Stimulated activated effector memory CD8-positive, alpha-beta T cell treated with anti-CD3 and anti-CD28 coated beads, Interleukin-12 subunit alpha, Interleukin-12 subunit beta, amount 100 ng/mL, for 72 hours (primary cell): Measurements from ENCODE around the gene ADPRH.
"Not testable (repeated sequence)": the region's sequence is repeated elsewhere in the genome, so short reads cannot be mapped to it uniquely, and the experiment has no call there.

Experiments used
- ATAC-seq: fragments of 150-1000 bp; cut with Tn5 transposase; 2 replicates; pipeline ENCODE4 v1.10.0; 2021
- DNase-seq, 2 donors: peaks; one replicate each; pipeline ENCODE4 v3.0.0; 2021 to 2022; ENCODE audit warnings: low spot score in 2 of 2
- H3K27ac Mint-ChIP-seq: one replicate; pipeline ENCODE4 v1.8.0; 2022; ENCODE audit warnings: mild to moderate bottlenecking, mixed read lengths
- H3K36me3 Mint-ChIP-seq: one replicate; pipeline ENCODE4 v1.8.0; 2022; ENCODE audit warnings: mild to moderate bottlenecking, mixed read lengths
- H3K4me1 Mint-ChIP-seq: one replicate; pipeline ENCODE4 v1.8.0; 2022; ENCODE audit warnings: mixed read lengths
- H3K4me3 Mint-ChIP-seq: one replicate; pipeline ENCODE4 v1.8.0; 2022; ENCODE audit warnings: mild to moderate bottlenecking, mixed read lengths
- H3K9me3 Mint-ChIP-seq: one replicate; pipeline ENCODE4 v1.8.0; 2022; ENCODE audit warnings: mixed read lengths

Gene ADPRH

DNA sequence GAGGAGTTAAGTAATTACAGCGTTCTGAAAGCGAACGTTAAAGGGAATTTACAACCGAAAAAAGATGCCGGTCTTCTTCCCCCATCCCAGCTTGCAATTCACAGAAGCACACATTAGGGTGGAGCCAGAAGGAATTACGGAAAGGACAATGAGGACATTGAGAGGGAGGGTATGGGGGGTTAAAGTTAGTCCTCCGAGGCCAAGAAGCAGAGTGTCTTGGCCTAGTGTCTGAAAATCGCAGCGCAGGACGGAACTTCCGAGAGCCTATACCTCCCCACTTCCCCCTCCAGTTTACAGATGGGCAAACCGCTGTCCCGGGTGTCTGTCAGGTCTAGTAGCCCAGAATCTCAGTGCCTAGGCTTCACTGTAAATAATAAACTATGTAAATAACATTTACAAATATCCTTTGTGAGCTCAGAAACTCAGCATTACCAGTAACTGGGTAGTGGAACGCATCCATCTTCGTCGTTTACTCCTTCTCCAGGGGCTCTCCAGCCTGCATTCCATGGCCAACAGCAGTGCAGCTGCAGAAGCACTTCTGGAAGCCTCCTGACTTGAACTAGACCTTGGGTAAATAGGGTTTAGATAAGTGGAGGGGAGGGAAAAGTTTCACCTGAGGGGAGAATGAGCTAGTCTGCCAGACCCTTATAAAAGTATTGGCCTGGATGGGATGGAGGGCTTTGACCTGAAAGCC, 922 bp downstream of the ADPRH start:
- peak overlapping the region; percentile 94 for H3K27ac Mint-ChIP-seq
- DNase-seq, result peak in 1 of 2 donors; percentile 70

DNA sequence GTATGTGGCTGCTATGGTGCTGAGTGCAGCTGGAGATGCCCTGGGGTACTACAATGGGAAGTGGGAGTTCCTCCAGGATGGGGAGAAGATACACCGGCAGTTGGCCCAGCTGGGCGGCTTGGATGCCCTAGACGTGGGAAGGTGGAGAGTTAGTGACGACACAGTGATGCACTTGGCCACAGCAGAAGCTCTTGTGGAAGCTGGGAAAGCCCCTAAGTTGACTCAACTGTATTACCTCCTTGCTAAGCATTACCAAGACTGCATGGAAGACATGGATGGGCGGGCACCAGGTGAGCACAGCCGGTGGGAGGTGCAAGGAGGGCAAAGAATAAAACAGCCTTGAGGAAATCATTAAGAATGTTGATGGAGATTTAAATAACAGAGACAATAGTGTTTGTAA, 2.9 kb downstream of the ADPRH start:
- Mint-ChIP-seq H3K27ac (peak overlapping the region; percentile 51), H3K4me3 (no peak overlapping the region)
- peak; percentile 88 for ATAC-seq

More for the DNA sequence above, 922 bp downstream of the ADPRH start:
- ATAC-seq, result peak; percentile 57
- Mint-ChIP-seq H3K36me3 (no peaks in the 10 kb centered on the region), H3K4me3 (peak overlapping the region; percentile 86), H3K9me3 (no peaks in the 10 kb centered on the region), H3K4me1 (peaks cover 24% of the 10 kb centered on the region)

DNA sequence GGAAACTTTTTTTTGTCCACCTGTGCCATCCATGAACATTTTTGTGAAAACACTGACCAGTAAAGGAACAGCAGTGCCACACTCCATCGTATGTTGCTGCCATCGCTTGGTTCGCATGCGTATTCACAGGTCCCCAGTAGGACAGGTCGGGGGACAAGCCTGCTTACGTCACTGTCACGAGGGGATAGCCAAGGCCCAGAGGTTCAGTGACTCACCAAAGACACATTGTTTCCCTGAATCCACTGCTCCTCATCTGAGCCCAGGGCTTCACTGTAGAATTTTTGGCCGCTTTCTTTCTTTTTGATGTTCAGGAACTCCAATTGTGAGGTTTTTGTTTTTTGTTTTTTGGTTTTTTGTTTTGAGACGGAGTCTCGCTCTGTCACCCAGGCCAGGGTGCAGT, 5.9 kb downstream of the ADPRH start:
- no peak overlapping the region for H3K4me3 Mint-ChIP-seq

More for the DNA sequence above, 2.9 kb downstream of the ADPRH start:
- H3K4me1 Mint-ChIP-seq, result peaks cover 30% of the 10 kb centered on the region
- H3K36me3 Mint-ChIP-seq, result peaks cover 5% of the 10 kb centered on the region
- no peaks in the 10 kb centered on the region for H3K9me3 Mint-ChIP-seq
- peak in 1 of 2 donors; percentile 34 for DNase-seq

DNA sequence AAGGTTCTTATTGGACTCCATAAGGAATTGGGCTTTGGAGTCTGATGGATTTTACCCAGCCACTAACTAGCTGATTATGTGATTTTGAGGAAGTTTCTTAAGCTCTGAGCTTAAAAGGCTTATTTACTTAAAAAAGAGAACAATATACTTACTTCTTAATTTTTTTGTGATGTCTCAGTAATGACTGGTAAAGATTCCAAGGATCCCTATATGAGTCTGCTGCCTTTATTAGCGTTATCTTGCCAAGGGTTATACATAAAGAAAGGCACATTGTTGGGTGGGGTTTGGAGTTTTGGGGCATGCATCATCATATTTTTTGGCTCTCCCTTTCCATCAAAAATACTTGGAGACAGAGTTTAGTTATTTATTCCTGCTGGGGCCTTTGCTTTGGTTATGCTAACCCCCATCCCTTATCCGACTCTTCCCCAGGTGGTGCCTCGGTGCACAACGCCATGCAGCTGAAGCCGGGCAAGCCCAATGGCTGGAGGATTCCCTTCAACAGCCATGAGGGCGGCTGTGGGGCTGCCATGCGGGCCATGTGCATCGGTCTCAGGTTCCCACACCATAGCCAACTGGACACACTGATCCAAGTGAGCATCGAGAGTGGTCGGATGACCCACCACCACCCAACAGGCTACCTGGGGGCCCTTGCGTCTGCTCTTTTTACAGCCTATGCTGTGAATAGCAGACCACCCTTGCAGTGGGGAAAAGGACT, 6.7 kb downstream of the ADPRH start:
- peaks cover 11% of the 10 kb centered on the region for H3K36me3 Mint-ChIP-seq
- H3K9me3 Mint-ChIP-seq, result no peaks in the 10 kb centered on the region
- H3K27ac Mint-ChIP-seq, result no peak overlapping the region
- no peak for ATAC-seq
- DNase-seq, result no peak
- H3K4me1 Mint-ChIP-seq, result peaks cover 39% of the 10 kb centered on the region
- no peak overlapping the region for H3K4me3 Mint-ChIP-seq

More for the DNA sequence above, 5.9 kb downstream of the ADPRH start:
- Mint-ChIP-seq H3K9me3 (no peaks in the 10 kb centered on the region), H3K4me1 (peaks cover 39% of the 10 kb centered on the region), H3K36me3 (peaks cover 11% of the 10 kb centered on the region), H3K27ac (no peak overlapping the region)
- DNase-seq (no peak), ATAC-seq (no peak)

DNA sequence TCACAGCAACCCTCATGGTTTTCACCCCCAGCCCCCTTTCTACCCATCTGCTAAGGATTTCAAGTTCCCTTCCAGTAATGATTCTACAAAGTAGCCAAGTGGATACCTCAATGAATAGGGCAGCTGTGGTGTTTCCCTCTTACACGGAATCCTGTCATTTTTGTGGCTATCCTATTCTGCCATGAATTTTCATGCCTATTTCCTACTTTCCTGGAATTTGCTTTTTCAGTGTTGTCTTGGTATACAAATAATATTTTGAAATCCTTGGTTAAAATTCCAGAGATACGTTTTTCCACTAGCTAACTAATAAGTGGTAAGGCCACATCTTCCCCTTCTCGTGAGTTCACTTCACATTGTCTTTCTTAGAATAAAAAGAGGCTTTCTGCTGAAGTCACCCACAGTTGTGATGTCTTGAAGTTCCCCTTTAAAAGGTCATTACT, 7.5 kb downstream of the ADPRH start:
- DNase-seq (no peak), ATAC-seq (no peak)
- Mint-ChIP-seq H3K27ac (peak overlapping the region; percentile 54), H3K9me3 (no peaks in the 10 kb centered on the region), H3K4me3 (no peak overlapping the region), H3K4me1 (peaks cover 38% of the 10 kb centered on the region), H3K36me3 (peaks cover 11% of the 10 kb centered on the region)

DNA sequence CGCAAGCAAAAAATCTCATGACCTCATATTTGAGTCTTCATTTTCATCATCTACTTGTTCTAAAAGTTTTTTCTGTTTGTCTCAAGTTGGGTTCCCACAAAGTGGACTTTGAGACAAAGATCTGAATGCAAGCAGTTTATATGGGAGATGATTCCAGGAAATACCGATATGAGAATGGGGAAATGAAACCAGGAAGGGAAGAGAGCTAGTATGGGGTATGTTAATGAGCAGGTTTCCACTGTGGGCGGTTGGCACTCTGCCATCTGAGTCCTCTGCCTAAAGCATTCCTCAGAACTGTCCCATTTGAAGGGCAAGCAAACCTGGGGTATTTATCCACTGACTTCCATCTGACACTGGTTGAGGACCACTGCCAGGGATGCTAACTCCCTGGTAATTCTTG, 8.8 kb downstream of the ADPRH start:
- Mint-ChIP-seq H3K9me3 (no peaks in the 10 kb centered on the region), H3K36me3 (peaks cover 11% of the 10 kb centered on the region), H3K4me3 (no peak overlapping the region), H3K4me1 (peaks cover 29% of the 10 kb centered on the region), H3K27ac (no peak overlapping the region)
- ATAC-seq, result peak; percentile 34
- DNase-seq, result peak in 1 of 2 donors; percentile 42

DNA sequence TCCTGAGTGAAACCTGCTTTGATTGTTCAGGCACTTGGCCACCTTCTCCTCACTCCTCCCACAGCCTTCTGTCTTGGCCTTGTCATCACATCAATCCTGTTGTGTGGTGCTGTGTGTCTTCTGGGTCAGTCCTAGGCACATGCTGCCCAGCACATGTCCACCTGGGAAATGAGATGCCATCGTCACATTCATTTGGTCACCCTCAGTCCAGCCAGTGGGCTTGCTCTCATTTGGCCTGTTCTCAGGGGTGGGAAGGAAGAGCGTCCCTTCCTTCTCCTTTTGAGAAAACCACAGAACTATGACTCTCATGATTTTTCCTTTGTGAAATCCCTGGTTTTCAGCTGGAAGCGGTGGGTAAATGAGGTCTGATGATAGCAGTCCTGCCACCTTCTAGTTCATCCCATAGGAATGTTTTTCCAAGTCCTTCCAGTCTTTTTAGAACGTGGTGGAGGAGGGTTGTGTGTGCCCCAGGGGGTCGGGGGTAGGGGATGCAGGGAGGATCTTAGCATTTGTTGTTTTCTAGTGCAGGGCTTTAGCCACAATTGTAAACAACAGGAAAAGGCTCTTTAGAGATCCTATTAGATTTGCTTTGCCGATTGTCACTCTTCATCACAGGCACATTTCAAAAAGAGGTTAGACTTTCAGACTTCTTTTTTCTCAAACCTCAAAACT, 9.9 kb downstream of the ADPRH start:
- Mint-ChIP-seq H3K4me1 (peaks cover 29% of the 10 kb centered on the region), H3K36me3 (peaks cover 11% of the 10 kb centered on the region), H3K9me3 (no peaks in the 10 kb centered on the region), H3K4me3 (no peak overlapping the region), H3K27ac (no peak overlapping the region)
- DNase-seq, result no peak
- no peak for ATAC-seq

DNA sequence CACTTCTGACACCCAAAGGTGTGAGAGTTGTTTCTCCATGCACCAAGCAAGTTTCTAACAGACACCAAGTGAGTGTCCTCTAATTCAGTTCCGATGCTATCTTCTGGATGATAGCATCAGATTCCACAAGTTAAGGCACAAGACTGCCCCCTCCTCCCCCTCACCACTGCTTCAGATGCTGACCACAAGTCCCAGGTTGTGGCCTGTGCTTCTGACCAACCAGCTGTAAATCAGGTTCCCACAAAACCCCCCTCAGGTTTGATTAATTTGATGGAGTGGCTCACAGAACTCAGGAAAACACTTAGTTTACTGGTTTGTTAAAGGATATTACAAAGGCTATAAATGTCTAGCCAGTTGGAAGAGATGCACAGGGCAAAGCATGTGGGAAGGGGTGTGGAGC, 11.4 kb downstream of the ADPRH start:
- DNase-seq (no peak), ATAC-seq (no peak)
- Mint-ChIP-seq H3K27ac (no peak overlapping the region), H3K9me3 (no peaks in the 10 kb centered on the region), H3K36me3 (peaks cover 11% of the 10 kb centered on the region), H3K4me3 (no peak overlapping the region), H3K4me1 (peaks cover 30% of the 10 kb centered on the region)

DNA sequence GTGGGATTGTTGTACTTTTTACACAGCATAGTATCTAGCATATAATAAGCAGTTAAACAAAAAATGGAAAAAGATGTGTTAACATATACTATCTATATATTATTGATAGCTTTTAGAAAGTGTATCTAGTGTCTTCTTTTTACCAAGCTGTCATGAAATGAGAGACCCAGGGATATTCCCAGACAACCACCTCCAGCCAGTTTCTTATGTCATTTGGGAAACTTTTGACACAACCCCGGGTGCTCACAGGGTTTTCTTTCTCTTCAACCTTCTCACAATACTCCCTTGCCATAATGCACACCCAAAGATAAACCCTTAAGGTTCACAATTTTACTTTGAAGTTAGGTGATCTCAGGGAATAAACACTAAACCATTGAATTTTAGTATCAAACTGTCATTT, 13.6 kb downstream of the ADPRH start:
- no peaks in the 10 kb centered on the region for H3K9me3 Mint-ChIP-seq
- no peak overlapping the region for H3K27ac Mint-ChIP-seq
- no peak overlapping the region for H3K4me3 Mint-ChIP-seq
- no peaks in the 10 kb centered on the region for H3K36me3 Mint-ChIP-seq
- DNase-seq (no peak), ATAC-seq (no peak)
- H3K4me1 Mint-ChIP-seq, result peaks cover 26% of the 10 kb centered on the region

DNA sequence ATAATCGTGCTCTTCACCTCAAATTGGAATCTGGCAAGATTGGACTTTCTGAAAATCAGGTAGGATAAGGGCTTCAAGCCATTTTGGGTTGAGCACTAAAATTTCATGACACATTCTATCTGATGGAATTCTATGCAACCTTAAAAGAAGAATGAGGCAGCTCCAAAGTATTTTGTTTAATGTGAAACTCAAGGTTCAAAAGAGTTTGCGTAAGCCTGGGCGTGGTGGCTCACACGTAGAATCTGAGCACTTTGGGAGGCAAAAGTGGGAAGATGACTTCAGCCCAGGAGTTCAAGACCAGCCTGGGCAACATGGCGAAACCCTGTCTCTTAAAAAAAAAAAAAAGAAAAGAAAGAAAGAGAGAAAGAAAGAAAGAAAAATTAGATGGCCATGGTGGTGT, 14.8 kb downstream of the ADPRH start:
- H3K9me3 Mint-ChIP-seq, result no peaks in the 10 kb centered on the region
- no peak for ATAC-seq
- no peaks in the 10 kb centered on the region for H3K36me3 Mint-ChIP-seq
- no peak overlapping the region for H3K4me3 Mint-ChIP-seq
- H3K4me1 Mint-ChIP-seq, result peaks cover 24% of the 10 kb centered on the region
- DNase-seq, result no peak
- no peak overlapping the region for H3K27ac Mint-ChIP-seq

DNA sequence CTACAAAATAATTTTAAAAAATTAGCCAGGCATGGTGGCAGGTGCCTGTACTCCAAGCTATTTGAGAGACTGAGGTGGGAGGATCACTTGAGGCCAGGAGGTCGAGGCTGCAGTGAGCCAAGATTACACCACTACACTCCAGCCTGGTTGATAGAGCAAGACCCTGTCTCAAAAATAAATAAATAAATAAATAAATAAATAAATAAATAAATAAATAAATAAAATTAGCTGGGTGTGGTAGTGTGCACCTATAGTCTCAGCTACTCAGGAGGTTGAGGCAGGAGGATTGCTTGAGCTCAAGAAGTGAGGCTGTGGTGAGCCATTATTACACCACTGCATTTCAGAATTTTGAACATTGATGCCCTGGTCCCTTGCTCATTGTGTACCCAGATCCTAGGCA, 15.6 kb downstream of the ADPRH start:
- not testable (repeated sequence) for DNase-seq, ATAC-seq, H3K9me3 Mint-ChIP-seq, H3K36me3 Mint-ChIP-seq, H3K27ac Mint-ChIP-seq, H3K4me3 Mint-ChIP-seq
- peaks cover 26% of the 10 kb centered on the region for H3K4me1 Mint-ChIP-seq

DNA sequence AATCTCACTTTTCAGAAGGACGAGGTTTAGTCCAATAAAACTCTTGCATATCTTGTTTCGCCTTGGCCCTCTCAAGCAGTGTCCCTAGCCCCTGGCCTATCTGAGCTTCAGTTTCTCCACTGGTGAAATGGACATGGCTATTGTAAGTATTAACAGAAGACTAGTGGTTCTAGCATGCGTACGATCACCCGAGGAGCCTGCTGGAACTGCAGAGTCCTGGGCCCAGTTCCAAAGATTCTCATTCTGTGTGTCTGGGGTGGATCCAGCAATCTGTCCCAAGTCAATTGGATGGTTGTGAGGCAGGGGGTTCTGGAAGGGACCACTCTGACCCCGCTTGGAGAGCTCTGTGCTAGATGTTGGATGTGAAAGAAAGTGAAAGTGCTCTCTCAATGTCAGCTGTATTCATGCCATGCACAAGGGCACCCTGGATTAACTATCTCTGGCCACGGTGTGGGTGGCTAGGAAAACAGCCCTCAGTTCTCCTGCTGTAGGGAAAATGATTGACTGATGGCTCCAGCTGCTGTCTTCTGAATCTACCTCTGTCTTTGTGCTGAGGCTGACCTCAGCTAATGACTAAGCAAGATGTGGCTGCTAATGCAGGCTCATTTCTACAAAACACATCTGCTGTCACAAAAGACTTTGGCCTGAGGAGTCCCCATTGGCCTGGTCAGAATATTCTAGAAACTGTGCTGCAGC, 16.5 kb downstream of the ADPRH start:
- no peak for DNase-seq
- H3K36me3 Mint-ChIP-seq, result no peaks in the 10 kb centered on the region
- no peak overlapping the region for H3K27ac Mint-ChIP-seq
- ATAC-seq, result peak; percentile 38
- no peaks in the 10 kb centered on the region for H3K9me3 Mint-ChIP-seq
- no peak overlapping the region for H3K4me3 Mint-ChIP-seq
- H3K4me1 Mint-ChIP-seq, result peaks cover 32% of the 10 kb centered on the region

DNA sequence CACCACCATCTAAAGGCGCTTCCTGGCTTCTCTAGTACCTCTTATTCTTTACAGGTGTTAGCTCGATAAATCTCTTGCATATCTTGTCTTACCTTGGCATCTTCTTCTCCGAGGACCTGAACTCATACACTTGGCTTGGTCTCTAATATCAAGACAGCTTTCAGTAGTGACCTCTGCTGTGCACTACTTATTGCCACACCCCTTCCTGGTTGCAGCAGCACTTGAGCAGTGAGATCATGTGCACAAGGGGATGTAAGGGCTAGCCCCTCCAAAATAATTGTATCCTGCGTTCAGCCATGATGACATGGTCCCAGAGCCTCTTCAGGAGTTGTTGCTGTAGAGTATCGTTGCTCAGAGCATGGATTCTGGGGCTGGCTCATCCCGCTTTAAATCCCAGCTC, 17.1 kb downstream of the ADPRH start:
- no peak for DNase-seq
- H3K4me3 Mint-ChIP-seq, result no peak overlapping the region

DNA sequence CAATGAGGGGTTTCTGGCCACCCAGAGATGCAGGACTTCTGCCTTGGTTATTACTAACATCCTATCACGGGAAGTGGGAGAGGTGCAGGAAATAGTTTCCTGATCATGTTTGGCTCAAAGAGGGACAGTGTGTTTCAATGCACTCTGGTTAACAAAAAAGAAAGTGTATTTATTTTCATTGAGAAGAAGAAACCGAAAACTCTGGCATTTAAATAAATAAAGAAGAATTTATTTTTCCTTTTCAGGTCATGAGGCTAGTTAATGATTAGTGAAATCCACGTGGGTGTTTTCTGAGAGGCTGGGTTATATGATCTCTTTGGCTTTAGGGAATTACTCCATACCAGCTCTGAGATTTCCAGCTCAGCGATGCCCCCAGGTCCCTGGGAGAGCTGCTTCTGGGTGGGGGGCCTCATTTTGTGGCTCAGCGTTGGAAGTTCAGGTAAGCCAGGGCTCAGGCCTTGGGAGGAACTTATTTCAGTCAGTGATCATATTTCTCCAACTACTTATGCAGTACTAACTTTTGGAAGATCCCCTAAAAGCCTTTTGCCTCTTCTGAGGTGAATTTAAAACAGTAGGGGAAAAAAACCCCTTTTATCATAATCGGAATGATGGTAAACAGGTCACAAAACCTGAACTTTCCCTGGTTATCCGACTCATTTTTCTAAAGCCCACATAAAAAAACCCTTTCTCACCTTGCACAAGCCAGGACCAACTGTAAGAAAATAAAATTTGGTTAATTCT, 18.4 kb downstream of the ADPRH start, which contains the start of gene PLA1A:
PLA1A (plus strand) TSS at position 338 of the 741 bp plus-strand sequence; CDS start at position 367, 29 bp downstream.
- Mint-ChIP-seq H3K4me3 (peak within 1 kb of the TSS; percentile 1), H3K9me3 (no peaks in the 10 kb centered on the region), H3K36me3 (no peaks in the 10 kb centered on the region), H3K4me1 (peaks cover 33% of the 10 kb centered on the region), H3K27ac (peak within 1 kb of the TSS; percentile 39)
- ATAC-seq (peak; percentile 35), DNase-seq (no peak)

More for the DNA sequence above, 17.1 kb downstream of the ADPRH start:
- no peak for ATAC-seq
- Mint-ChIP-seq H3K27ac (no peak overlapping the region), H3K36me3 (no peaks in the 10 kb centered on the region), H3K9me3 (no peaks in the 10 kb centered on the region), H3K4me1 (peaks cover 33% of the 10 kb centered on the region)
